SIG-M5 (cell line): ENCODE data around the gene DARS1.
"Not testable (repeated sequence)": the region's sequence is repeated elsewhere in the genome, so short reads cannot be mapped to it uniquely, and the experiment has no call there.

Experiments
- DNase-seq: peaks from one replicate; lab custom pipeline; 2025; lab: John Stamatoyannopoulos, UW

The DARS1 gene

DNA sequence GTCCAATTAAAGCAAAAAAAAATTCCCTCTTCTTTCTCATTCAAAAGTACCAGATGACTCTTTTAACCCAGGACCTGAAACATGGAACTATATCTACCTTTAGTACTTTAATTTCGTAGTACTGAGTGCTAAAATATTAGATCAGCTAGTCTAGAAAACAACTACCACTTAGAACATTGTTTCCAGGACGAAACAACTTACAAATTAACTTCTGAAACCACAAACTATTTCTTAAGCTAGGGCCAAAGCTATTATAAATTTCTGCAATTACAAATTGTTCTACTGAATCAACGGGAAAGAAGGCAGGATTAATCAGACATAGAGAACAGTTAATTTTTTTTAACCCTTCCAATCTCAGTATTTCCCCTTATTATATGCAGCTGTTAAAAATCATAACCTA, 39.9 kb downstream of the DARS1 start:
- no peak for DNase-seq

DNA sequence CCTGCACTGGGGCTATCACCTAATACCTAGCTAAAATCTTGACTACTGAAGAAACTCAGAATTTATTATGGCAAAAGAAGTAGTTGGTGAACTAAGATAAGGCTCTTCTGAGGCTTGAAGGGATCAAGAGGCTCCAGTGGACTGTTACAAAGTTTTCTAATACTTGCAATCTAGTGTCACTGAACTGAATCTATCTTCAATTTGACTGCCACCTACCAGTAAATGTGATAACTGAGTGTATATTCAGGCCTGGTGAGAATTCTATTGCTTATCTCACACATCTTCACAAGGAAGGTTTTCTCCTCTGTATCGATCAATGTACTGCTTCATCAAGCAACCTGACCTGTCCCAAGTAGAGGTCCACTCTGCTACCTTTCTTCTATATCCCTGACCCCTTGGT, 40.8 kb downstream of the DARS1 start:
- DNase-seq: no peak

DNA sequence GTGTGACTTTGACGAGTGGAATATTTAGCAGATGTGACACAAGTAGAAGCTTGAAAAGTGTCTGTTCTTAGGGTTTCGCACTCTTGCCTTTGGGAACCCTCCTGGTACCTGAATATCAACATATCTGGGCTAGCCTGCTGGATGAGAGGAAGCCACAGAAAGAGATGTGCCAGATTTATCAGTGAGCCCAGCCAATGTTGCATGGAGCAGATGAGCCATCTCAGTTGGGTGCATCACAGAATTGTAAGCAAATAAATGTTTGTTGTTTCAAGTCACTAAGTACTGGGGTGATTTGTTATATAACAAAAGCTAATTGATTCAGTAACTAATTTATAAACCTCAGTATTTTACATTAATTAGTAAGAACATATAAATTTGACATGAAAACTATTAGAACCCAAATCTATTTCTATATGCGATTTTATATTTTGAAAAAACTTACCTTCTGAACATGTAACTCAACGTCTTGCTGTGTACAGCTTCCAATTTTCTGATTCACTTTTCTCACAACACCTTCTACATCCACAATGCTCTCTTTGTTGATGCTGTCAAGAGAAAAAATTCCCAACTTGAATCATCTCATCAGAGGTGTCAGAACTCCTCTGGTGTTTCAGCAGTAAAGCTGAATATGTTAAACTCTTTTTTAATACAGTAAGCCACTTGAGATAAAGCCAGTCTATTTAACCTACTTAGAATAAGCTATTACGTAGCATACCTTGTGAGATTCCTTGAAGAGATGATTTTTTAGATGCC, 42.3 kb downstream of the DARS1 start:
- no peak for DNase-seq

DNA sequence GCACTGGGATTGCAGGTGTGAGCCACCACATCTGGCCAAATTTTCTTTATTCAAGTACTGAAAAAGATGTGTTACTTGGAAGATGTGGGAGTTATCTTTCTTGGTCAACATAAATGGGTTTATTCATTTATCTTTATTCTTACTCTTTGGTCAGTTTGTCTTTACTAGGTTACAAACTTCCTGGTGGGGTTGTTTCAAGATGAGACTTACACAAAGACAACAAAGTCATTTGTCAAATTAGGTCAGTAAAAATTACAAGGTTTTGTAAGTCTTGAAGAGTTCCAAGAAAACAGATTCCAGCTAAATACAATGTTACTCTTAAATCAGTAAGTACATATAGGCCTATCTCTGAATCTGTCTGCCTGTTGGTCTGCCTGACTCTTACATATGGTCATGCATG, 48.9 kb downstream of the DARS1 start:
- no peak for DNase-seq

DNA sequence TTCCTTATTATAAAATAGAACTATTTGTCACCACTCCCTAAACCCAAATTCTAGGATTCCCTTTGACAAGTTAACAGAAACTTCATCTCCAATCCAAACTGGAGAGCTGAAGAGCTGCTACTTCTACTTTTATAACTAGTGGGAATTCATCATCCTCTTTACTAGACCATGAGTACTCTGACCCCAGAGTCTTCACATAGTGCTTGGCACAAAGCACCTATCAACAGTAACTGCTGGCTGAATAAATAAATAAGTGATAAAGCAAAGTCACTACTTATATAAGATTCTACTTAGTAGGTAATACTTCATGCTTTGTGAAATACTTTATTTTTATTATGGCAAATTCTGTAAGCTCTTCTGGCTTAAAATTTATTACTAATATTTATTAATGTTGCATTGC, 49.5 kb downstream of the DARS1 start:
- no peak for DNase-seq

DNA sequence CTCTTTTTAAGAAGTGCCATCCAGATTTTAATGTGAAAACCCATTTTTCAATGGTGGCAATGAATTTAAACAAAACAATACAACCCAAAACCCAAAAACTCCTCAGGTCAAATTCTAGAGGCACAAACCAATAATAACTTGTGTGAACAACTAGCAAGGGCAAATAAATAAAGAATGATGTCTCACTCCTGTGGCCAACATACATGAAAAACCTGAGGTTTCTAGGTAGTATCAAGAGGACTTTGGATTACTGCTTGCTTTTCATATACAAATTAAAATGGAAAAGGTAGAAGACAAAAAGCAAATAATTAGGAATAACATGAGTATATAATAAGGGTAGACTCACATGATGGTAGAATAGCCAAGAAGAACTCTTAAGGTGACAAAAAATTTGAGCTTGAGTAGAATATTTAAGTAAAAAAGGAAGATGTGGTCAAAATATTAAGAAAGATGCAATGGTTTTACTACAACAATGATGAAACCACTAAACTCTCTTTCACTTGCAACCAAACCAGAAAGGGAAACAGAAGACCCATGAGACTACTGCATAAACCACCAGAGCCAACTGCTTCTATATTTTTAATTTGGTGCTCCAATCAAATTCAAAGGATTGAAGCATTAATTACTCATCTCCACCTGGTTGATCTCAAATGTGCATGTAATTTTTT, 53.5 kb downstream of the DARS1 start:
- DNase-seq: peak; percentile 51

DNA sequence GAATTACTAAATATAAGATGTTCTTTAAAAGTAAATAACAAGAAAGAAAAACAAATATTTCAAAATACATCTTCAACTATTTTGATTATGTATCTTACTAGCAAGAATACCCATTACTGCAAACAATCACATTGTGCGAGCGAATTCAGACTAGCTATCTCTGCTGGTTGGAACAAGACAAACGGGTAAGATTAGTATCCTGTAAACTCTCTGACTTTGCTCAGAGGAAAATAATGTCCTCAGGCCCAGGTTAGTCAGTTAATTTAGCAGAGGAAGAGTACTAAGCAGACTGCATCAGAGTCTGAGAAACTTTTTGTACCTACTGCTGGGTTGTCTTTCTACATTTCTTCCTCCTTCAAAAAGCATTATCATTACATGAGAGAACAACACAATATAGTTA, 58.8 kb downstream of the DARS1 start:
- DNase-seq: no peak

DNA sequence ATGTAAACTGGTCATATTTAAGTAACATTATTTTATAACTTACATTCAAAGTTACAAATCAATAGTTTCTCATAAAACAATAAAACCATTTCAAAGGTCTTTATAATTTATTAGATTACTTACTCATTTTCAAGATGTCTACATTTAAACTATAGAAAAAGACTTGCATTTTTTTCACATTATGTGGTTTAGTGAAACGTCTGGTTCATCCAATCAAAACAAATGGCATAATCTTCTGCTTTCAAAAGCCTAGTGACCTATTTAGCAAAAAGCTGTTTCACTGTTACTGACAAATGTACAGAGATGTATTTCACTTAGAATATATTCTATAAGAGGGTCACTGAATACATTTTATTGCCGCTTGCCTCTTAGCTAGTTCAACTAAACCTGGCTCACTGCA, 59.9 kb downstream of the DARS1 start:
- DNase-seq: no peak

DNA sequence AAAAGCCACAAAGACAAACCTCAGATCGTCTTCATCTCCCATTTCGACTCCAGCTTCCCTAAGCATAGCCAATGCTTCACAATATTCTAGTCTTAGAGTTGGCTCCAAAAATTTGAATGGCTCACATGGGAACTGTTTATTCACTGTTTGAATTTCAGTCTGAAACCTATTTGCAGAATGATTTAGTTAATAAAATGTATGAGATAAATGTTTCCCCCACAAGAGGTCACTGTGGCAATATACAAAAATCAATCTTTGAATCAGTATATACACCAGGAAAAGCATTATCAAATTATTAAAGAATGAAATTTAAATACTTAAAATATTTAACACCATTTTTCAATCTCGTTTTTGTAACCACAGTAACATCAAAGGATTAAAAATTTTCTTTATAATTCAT, 69.2 kb downstream of the DARS1 start:
- no peak for DNase-seq

DNA sequence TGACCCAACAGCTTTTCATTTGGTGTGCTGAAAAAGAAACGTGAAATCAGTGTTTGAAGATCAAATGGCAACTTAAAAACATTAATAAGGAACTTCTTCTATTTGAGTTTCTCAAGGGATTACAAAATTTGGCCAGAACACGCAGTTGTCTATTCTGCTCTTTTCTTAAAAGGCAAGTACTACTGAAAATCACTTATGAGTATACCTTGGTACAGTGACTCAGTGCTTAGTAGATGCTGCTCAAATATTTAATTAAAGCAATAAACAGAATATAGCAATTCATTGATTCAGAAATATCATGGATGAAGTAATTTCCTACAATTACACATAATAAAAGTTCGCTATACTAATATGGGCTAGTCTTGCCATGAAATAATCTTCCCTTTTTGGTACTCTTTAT, 70.9 kb downstream of the DARS1 start:
- DNase-seq: no peak

DNA sequence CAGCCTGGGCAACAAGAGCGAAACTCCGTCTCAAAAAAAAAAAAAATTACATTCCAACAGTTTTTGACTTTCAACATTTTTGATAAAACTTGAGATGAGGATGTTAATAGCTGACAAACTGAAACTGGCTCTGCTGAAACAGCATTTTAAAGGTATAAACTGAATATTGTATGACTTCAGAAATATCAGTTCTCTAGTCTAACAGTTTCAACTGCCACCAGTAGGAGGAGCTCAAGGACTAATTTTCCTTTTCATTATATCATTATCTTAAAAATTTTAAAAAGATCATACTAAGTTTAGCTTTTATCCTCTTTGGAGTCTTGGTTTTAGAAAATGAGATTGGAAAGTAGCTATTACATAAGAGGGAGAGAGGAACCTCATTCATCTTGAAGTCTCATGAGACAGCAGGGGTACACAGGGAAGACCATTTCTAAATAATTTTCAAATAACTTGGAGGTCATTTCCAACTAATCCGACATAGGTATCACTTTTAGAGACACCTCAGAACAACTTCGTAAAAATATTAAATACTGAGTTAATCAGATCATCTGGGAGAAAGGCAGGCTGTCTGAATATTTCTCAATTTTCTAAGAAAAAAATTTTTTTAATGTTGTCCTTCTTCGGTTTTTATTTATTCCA, 71.6 kb downstream of the DARS1 start:
- no peak for DNase-seq

DNA sequence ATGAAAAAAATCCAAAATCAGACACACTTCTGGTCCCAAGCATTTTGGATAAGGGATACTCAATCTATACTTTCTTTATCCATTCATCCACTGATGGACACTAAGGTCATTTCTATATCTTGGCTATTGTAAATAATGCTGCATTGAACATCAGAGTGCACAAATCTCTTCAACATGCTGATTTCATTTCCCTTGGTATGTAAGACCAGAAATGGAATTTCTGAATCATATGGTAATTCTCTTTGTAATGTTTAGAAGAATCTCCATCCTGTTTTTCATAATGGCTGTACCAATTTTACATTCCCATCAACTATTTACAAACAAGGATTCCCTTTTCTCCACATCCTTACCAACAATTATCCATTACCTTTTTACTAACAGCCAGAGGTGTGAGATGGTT, 75.5 kb downstream of the DARS1 start:
- DNase-seq: no peak

DNA sequence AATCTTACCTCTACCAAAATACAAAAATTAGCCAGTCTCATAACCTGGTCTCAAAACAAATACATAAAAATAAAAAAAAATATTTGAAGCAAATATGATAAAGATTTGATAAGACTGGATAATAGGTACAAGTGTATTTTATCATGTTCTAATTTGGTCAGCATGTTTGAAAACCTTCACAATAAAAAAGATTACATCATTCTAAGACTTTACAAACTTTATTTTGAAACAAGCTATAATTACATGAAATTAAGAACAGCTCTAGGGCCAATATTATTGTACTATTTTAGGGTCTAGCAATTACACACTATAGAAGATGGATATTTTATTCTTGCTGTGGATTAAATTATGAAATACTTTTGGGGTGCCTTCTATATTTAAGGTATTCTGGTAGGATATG, 79.7 kb downstream of the DARS1 start:
- DNase-seq: no peak

DNA sequence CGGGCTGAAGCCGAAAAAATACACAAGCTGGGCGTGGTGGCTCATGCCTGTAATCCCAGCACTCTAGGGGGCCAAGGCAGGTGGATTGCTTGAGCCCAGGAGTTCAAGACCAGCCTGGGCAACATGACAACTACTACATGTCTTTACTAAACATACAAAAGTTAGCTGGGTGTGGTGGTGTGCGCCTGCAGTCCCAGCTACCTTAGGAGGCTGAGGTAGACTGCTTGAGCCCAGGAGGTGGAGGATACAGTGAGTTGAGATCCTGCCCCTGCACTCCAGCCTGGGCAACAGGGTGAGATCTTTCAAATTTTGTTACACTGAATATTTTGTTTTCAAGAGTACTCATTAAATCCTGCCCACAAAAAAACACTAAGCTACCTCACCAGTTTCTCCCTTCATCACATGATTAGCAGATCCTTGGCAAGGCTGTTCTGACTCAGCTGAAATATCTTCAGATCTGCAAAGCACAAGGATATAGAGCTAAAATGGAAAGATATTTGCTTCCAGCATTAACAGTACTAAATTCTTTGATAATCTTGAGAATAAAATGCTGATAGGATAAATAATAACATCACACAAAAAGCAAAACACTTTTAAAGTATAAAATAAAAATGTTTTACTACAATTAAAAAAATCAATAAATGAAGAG, 81.0 kb downstream of the DARS1 start:
- no peak for DNase-seq

DNA sequence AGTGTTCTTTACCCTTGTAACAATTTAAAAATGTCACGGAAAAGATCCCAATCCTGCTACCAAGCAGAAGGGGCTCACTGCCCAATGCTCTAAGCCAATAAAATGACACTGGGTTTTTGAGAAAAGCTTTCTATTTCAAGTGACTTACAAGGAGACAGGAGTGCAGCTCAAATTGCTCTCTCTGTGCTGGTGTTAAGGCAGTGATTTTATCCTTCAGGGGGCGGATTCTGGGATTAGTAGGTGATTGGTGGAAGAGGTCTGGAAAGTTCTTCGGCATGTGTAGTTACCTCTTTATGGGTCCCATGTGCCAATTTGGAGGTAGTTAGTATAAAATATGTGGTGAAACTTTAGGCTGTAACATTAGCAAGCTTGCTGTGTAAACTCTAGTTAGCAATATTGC, 81.8 kb downstream of the DARS1 start:
- DNase-seq: no peak

DNA sequence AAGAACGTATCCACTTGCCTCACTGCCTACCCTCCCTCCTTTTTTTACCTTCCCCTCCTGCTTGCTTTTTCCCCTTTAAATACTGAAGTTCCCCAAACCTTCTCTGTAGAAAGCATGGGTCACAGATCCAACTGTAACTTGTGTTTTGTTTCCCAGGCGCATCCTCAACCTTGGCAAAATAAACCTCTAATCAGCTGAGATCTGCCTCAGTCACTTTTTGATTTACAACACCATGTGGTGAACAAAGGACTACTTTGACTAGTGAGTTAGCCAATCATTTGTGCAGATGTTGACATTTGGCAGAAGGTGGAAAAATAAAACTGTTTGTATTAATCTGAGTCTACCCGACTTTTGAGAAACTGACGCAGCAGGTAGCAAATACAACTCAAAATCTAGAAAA, 85.9 kb downstream of the DARS1 start:
- no peak for DNase-seq

DNA sequence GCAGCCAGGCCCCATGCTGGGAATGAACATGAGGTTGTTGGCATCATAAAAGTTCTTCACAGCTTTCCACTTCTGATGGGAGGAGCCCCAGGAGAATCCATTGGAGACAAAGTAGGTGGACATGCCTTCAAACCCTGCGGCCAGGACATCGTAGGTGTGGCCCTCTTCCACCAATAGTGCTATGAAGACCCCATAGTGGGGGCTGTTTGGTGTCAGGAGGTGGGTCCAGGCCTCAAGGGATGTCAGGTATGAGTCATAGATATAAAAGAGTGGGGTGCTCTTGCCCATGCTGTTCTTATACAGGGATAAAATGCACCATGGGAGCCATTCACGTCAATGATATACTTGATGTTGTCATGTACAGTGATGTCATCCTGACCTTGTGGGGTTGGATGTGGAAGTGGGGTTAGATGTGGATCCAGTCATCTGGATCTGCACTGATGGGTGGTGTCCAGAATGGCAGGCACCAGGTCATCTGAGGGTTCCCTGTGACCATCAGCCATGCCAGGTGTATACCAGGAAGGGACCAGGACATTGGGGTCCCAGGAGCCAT, 87.1 kb downstream of the DARS1 start:
- no peak for DNase-seq

DNA sequence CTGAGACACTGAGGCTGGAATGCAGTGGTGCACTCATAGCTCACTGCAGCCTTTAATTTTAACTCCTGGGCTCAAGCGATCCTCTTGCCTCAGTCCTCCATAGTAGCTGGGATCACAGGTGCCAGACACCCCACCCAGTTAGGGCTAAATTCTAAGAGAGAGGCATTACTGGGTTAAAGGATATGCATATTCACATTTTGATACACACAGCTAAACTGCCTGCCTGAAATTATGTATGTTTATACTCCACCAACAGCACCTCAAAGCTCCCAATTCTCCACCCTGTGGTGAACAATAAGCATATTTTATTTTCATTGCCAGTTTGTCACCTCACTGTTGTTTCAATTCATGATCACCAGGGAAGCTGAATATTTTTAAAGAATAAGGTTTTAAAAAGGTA, 90.5 kb downstream of the DARS1 start:
- DNase-seq: no peak

DNA sequence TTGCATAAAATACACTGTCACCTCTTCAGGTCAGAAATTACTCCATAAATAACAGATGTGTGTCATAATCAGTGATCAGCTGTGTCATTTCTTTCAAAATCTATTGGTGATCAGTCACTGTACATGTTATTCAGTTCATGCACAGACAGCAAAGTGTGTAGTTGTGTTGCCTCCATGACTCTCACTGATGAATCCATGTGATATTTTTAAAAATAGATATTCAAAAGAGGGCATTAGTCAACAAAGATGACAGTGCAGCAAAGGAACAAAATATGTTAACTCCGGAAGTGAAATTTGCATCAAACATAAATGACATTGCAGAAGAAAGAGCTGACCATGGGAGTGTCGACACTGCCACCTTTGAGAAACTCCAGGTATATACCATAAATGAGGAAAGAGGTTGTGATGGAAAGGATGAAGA, 92.0 kb downstream of the DARS1 start:
- no peak for DNase-seq

DNA sequence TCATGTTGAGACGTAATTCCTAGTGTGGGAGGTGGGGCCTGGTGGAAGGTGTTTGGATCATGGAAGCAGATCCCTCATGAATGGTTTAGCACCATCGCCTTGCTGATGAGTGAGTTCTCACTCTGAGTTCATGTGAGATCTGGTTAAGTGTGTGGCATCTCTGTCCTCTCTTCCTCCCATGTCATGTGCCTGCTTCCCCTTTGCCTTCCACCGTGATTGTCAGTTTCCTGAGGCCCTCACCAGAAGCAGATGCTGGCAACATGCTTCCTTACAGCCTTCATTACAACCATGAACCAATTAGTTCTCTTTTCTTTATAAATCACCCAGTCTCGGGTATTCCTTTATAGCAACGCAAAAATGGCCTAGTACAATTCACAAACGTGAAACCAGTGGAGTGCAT, 94.6 kb downstream of the DARS1 start:
- DNase-seq: no peak

DNA sequence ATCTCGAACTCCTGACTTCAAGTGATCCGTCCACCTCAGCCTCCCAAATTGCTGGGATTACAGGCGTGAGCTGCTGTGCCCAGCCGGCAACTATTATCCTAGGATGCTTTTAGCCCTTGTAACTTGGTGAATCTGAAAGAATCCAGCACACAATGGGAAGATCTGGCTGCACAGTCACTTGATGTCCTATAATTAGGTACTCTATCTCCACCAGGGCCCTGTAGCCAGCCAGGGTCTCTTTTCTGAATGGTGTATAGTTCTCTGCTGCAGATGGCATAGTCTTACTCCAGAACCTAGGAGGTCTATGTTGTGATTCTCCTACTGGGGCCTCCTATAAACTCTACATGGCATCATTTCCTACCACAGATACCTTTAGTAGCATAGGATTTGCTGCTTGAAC, 95.3 kb downstream of the DARS1 start:
- DNase-seq: no peak

DNA sequence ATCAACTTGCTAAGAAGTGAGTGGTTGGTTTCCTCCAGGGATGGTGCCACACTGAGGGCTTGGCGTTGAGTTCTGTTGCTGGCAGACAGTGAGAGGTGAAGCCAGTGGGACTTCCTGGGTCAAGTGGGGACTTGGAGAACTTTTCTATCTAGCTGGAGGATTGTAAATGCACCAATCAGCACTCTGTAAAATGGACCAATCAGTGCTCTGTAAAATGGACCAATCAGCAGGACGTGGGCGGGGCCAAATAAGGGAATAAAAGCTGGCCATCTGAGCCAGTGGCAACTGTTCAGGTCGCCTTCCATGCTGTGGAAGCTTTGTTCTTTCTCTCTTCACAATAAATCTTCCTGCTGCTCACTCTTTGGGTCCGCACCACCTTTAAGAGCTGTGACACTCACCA, 96.8 kb downstream of the DARS1 start:
- not testable (repeated sequence) for DNase-seq

DNA sequence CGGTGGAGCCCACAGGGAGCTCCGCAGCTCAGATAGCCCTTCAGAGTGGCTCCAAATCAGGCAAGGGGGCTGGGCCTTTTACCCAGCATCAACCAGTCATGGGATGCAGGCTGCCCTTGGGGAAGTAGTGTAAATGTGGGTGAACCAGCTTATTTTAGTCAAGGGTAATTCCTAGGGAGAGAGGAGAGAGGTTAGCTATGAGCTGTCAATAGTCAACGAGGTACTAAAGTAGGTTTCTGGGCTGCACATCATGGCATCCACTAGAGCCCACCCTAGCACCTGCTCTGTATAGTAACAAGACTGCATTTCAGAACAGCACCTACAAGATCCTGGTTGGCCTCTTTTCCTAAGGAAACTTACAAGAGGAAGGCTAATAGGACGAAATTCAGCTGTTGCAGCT, 99.7 kb downstream of the DARS1 start:
- DNase-seq: no peak
